Activated naive CD4-positive, alpha-beta T cell (primary cell): ENCODE results near the gene PTPA.

Experiments
- DNase-seq, 4 experiments: peaks; one replicate each; lab custom pipeline; 2025; lab: John Stamatoyannopoulos, UW

The PTPA gene

DNA sequence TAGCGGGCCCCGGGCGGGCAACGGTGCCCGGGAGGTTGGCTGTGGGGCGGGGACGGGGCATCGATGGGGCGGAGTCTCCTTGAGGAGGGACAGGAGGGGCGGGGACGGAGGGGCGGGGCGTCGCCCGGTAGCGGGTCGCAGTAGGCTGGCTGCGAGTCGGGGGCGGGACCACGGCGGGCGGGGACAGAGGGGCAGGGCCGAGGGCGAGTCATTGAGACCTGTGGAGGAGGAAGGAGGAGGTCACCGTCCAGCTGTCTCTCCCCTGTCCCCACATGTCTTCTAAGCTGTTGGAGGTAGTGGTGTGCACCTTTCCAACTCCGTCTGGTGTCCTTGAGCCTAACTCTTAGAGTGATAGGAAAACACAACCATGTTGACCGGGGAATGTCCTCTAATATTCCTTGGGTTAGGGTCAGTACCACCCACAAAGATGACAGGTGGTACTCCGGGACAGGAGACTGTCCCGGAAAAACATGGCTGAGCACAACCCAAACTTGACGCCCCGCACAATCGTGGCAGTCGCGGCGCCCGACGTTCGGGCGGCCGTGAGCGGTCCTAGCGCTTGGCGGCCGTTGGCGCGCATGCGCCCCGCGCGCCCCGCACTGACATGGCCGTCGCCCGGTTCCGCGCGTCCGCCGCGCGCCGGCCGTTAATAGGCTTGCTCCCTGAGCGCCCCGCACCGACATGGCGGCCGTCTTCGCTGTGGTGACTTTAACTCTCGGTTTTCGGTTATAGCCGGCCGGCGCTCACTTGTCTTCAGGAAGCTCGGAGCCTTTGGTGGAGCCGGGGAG lies at the start of gene PTPA, which contains the start of gene CRAT:
Gene PTPA (plus strand): TSS at position 676 of the 788 bp plus-strand sequence. CDS start 186 bp downstream, outside the sequence.
Gene CRAT (minus strand): TSS at position 54 of the 788 bp plus-strand sequence. CDS start 284 bp downstream, outside the sequence.
- peak; percentile 84 to 98 (median 94) for DNase-seq

DNA sequence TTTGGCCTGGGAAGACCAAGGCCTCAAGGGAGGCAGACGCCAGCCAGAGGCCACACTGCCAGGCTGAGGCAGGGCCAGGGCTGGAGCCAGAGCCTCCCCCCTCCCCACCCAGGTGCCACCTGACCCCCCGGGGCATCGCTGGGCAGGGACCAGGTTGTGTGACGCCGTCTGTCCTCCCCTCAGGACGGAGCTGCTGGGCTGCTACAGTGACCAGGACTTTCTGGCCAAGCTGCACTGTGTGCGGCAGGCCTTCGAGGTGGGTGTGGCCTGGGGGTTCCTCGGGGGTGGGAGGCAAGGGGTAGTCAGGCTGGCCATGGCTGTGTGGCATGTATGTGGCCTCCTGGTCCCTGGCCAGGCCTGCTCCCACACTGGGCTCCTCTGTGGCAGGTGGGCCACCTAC lies 48.2 kb upstream of the PTPA start:
- no peak for DNase-seq

DNA sequence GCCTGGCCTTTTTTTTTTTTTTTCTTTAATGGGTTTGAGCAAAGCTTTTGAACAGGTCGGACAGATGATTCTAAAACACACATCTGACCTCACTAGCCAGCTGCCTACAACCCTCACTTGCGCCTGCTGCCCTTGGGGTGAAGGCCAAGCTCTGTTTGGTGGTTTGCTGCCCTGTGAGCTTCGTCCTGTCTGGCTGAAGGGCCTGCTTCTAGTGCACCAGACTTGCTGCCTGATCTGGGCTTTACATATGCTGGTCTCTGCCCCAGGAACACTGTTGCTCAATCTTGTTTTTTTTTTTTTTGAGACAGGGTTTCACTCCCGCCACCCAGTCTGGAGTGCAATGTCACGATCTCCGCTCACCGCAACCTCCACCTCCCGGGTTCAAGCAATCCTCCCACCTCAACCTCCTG lies 46.7 kb upstream of the PTPA start:
- DNase-seq: no peak

DNA sequence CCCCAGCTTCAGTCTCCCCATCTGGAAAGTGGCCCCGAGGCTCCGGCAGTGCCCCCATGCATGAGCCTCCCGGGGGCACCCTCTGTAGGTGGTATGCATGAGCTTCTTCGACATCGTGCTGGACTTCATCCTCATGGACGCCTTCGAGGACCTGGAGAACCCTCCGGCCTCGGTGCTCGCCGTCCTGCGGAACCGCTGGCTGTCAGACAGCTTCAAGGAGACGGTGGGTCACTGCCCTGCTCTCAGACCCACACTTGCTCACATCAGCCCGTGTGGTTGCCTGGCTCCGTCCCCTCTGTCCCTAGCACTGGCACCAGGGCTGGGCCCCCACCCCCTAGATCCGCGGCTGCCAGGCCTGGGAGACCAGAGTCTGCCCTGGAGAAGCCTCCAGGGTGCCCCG lies 43.1 kb upstream of the PTPA start:
- DNase-seq: no peak

DNA sequence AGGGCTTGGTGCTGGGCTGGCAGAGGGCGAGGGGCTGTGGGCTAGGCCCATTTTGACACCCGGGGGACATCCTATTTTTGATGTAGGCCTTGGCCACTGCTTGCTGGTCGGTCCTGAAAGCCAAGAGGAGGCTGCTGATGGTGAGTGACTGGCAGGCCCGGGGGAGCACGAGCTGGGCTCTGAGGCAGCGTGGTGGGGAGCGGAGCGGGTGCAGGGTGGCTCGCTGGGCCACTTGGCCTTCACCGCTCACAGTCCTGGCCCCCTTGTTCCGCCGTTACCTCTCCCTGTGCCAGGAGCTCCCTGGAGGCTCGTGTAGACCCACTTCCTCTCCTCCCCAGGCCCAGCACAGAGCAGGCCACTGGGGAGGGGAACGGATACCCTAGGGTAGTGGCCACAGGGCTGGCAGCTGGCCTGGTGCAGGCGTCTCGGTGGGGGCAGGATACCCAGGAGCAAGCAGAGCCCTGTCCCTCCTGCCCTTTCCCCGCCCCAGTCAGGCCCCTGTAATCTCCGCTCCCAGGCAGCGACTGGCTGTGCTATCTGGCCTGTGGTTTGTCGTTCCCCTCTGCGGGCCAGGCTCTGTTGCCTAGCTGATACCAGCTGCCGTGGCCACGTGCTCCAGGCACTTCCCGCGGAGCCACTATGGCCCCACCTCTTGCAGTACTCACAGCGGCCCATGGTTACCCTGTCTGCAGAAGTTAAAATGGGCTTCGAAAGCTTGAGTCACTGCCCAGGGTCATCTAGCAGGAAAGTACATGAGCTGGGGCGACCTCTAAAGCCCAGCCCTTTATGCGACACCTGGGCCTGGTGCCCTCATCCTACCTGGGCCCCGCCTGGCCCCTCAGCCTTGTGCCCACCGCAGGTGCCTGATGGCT lies 42.0 kb upstream of the PTPA start:
- DNase-seq: peak in 2 of 4 experiments; percentile 35 to 57

DNA sequence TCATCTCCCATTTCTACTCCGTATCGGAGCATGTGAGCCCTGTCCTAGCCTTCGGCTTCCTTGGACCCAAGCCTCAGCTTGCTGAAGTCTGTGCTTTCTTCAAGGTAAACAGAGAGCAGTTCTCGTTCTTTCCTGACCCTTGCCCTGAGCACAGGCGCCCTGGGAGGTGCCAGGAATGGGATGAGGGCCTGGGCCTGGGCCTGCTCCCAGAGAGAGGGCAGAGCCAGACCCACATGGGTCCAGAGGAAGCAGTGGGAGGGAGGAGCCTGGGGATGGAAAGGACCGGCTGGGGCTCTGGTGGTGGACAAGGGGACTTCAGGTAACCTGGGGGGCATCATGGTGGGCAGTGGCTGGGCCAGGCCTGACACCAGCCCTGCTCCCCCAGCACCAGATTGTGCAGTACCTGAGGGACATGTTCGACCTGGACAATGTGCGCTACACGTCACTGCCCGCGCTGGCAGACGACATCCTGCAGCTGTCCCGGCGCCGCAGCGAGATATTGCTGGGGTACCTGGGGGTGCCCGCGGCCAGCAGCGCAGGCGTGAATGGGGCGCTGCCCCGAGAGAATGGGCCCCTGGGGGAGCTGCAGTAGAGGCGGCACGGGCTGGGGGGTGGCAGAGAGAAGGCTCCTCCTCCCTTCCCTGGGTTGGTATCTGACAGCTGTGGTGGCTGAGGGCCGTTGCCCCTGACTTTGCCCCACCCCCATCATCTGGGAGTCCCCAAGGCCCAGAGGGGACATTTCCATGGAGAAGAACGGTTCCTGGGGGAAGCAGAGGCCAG lies 41.2 kb upstream of the PTPA start:
- no peak for DNase-seq

DNA sequence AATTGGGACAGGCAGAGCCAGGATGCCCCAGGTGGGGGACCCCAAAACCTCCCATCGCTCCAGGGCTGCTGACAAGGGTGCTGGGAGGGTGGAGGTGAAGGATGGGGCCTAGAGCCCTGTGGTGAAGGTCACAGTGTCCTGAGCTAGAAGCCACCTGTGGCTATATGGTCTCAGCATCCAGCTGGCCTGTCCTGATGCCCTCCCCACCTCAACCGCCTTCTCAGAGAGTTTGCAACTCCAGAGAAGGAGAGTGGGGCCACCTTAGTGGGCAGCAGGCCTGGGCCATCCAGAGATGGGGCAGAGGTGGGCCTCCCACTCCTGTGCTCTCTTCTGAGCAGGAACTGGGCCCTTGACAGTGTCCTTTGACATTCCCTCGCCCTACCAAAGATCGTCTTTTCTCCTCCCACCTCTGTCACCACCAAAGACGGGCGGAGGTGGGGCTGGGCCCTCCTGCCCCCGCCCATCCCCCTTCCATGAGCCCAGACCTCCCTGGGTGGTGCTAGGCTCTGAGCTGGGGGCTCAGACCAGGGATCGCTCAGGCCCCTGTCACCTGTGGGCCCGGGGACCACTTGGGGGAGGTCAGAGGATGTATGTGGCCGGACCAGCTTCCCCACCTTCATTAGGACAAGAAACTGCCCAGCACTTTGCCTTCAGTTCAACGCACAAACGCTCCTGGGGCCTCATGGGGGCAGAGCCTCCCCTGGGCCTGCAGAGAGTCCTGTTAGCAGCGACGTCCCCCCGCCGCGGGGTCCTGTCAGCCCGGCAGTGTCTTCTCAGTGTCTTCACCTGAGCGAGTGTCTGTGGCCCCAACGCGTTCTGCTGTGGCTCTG lies 40.3 kb upstream of the PTPA start:
- no peak for DNase-seq

DNA sequence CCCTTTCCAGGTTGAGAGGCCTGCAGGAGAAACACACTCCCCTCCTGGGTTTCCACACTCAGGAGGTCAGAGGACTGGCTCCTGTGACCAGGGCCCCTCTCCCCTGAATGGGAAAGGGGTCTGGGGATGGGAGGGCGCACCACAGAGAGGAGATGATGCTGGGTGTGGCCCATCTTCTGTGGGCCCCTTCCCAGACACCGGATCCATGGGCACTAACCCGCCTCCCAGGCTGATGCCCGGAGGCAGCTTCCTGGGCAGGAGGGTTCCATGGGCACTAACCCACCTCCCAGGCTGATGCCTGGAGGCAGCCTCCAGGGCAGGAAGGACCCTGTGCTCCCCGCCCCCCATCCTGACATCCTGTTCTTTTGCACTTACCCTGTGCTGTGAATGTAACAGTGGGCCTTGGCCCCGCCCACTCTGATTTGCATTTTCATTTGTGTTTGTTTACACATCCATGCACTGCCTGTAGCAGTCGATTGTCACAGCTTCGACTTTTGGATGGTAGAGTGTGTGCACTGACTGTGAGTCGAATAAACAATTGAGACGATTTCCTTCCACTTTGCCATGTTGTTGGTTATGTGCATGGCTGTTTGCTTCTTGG lies 39.6 kb upstream of the PTPA start:
- peak in 1 of 4 experiments; percentile 15 for DNase-seq

DNA sequence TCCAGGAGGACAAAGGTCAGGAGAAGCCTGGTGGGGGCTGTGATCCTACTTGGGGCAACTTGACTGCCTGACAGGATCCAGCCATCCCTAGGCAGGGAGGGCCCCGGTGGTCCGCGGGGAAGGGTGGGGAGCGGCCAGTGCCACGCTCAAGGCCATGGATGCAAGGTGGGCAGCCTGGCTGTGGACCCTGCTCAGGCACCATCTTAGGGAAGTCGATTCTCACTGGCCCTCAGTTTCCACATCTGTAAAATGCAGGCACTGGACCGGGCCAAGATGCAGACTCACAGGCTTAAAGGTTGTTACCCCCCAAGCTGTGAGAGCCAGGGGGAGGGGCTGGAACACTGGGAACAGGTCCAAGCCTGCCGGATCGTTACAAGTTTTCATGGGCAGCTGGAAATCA lies 39.0 kb upstream of the PTPA start:
- DNase-seq: no peak

DNA sequence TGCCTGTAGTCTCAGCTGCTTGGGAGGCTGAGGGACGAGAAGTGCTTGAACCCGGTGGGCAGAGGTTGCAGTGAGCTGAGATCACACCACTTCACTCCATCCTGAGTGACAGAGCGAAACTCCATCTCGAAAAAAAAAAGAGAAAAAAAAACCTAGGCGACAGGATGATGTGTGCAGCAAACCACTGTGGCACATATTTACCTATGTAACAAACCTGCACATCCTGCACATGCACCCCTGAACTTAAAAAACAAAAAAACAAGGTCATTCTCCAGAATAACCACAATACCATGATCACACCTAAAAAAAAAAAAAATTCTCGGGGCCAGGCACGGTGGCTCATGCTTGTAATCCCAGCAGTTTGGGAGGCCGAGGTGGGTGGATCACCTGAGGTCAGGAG lies 37.8 kb upstream of the PTPA start:
- DNase-seq: no peak

DNA sequence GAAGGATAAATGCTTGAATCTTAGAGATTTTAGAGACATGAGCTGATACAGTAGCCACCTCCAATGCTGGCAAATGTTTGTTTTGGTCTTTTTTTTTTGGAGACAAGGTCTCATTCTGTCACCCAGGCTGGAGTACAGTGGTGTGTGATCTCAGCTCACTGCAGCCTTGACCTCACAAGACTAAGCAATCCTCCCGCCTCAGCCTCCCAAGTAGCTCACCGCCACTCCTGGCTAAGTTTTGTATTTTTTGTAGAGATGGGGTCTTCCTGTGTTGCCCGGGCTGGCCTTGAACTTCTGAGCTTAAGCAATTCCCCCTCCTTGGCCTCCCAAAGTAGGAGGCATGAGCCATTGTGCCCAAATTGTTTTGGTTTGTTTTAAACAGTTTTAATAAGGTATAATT lies 37.1 kb upstream of the PTPA start:
- DNase-seq: no peak

DNA sequence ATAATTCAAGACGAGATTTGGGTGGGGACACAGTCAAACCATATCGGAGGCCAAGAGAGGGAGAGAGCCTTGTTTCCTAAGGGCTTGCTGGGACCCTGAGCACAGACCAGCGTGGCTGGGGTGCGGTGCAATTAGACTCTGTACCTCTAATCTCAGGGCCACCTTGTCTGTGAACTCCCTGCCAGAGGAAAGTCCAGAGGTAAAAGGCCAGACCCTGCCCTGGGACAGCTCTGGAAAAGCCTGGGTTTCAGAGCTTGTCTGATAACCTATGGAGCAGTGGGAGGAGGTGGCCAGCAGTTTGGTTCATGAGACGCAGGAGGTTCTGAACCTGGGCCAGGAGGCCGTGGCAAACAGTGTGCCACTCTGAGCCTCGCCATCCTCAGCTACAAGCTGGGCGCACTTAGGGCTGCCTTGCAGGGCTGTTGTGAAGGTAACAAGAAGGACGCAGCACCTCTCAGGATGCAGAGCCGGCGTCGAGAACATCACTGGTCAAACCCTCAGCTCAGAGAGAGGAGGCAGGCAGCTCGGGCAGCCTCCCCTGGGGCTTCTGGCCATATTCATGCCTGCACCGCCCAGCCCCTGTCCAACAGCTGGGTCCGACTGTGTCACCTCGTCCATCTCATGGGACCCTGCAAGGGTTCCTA lies 35.1 kb upstream of the PTPA start:
- DNase-seq: no peak

DNA sequence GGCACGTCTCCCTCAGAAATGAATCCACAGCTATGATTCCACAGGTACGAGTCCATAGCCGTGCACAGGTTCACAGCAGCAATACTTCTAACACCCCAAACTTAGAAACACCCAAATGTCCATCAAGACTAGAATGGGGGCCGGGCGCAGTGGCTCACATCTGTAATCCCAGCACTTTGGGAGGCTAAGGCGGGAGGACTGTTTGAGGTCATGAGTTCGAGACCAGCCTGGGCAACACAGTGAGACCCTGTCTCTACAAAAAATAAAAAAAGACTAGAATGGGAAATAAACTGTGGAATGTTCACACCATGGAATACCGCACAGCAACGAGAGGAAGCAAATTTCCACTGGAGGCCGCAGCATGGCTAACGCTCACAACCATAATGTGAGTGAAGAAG lies 34.6 kb upstream of the PTPA start:
- no peak for DNase-seq

DNA sequence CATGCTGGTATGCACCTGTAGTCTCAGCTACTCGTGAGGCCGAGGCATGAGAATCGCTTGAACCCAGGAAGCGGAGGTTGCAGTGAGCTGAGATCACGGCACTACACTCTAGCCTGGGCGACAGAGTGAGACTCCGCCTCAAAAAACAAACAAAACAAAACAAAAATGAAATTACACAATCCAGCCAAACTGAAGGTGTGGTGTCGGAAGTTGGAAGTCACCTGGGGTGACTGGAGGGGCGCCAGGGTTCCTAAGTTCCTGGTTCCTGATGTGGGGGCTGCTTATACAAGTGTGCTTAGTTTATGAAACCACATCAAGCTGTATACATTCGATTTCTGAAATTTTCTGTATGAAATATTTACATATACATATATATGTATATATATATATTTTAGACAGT lies 34.0 kb upstream of the PTPA start:
- no peak for DNase-seq

DNA sequence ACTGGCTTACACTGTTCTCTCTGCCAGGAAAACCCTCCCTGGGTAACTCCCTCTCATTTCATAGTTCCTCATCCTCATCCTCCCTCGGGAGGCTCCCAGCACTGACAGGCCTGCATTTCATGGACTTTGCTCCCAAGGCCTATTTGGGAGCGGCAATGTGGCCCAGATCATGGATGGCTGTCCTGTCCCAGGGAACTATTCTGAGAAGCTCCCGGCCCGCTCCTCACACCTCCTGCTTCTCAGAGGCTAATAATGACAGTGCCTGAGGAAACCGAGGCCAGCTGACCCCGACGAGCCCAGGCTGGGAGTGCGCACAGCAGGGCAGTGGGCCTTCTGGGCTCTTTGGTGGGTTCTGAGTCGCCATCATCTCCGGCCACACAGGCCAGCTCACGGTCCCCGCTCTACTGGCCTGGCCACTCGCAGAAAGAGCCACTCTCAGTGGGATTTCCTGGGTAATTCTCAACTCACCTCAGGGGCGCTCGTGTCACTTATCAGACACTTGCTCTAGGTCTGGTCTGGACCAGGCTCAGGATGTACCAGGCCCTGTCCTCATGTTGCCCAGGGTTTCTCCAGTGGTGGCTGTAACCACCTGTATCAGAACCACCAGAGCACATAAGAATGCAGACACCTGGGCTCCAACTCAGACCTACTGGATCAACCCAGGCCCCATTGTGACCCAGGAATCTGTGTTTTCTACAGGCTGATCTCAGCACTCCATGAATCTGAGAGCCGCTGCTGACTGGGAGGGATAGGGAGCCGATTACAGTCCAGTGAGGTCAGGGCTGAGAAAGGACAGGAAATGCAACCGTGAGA lies 32.3 kb upstream of the PTPA start:
- no peak for DNase-seq

DNA sequence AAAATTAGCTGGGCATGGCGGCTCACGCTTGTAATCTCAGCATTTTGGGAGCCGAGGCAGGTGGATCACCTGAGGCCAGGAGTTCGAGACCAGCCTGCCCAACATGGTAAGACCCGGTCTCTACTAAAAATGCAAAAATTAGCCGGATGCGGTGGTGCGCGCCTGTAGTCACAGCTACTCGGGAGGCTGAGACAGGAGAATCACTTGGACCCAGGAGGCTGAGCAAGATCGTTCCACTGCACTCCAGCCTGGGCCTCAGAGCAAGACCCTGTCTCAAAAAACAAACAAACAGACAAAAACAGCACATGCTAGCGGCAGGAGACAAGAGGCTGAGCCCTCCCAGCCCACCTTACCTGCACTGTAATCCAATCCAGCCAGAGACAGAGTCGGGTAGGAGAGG lies 31.4 kb upstream of the PTPA start:
- no peak for DNase-seq

DNA sequence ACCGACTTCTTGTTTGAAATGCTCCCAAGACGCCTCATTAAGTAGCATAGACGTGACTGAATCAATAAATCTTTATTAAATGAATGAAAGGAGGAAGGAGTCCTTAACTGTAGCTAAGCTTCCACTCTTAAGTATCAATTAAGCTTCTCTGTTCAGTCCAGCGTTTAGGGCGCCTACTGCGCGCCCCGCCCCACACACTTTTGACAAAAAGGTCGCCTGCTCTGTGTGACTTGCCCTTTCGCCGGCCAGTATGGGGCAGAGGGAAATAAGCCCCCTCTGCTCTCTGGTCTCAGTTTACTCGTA lies 31.0 kb upstream of the PTPA start:
- DNase-seq: no peak

DNA sequence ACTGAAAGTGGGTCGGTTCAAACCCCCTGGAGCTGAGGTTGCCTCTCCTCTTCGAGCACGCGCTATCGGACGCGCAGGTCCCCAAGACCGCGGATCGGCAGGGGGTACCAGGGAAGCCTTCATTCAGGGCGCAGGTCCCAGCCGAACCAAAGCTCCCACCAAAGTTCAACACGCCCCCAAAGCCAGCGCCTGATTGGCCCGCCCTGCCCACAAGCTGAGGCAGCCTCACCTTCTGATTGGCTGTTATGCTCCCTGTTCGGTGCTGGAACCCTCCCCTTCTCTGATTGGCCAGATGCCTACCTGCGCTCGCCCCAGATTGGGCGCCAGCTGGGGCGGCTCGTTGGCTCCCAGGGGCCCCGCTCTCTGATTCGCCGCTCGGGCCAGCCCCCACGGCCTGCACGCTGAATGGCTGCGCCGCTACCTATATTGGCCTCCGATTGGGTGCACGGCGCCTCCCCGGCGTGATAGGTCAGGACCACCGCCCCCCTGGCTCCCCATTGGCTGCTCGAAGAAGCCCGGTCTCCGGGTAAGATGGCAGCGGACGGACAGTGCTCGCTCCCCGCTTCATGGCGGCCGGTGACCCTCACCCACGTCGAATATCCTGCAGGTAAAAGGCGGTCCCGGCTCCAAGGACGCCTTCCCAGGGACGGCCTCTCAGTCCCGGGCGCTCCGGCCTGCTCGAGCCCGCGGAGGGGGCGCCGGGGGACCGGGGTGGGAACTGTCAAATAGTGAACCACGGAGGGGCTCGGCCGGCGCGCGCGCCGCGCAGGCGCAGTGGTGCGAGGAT lies 30.4 kb upstream of the PTPA start, which contains the start of gene DOLPP1:
Gene DOLPP1 (plus strand): TSS at position 511 of the 787 bp plus-strand sequence. CDS start 21 bp downstream, at position 532.
- DNase-seq: peak; percentile 95 to 98 (median 97)
